Mammary epithelial cell (primary cell): ENCODE measurements around the gene PPFIBP2.

ENCODE experiments used
- EZH2 ChIP-seq: IDR thresholded peaks from 2 replicates; pipeline ENCODE4 v1.6.1; 2012; ENCODE audit warnings: low read length, inconsistent platforms, borderline replicate concordance
- TF ChIP-seq, protein P1 (sequence below), 2 donors: IDR thresholded peaks in 1 of 2; conservative IDR thresholded peaks in 1 of 2; 2 replicates each; pipeline ENCODE4 v1.5.1; 2011 to 2012; ENCODE audit warnings: inconsistent platforms in 2 of 2, low read length in 2 of 2, mild to moderate bottlenecking in 2 of 2, control low read depth in 1 of 2, low read depth in 1 of 2; ENCODE audit not compliant: insufficient read depth in 1 of 2; ENCODE audit errors: extremely low read depth in 1 of 2

DNA sequence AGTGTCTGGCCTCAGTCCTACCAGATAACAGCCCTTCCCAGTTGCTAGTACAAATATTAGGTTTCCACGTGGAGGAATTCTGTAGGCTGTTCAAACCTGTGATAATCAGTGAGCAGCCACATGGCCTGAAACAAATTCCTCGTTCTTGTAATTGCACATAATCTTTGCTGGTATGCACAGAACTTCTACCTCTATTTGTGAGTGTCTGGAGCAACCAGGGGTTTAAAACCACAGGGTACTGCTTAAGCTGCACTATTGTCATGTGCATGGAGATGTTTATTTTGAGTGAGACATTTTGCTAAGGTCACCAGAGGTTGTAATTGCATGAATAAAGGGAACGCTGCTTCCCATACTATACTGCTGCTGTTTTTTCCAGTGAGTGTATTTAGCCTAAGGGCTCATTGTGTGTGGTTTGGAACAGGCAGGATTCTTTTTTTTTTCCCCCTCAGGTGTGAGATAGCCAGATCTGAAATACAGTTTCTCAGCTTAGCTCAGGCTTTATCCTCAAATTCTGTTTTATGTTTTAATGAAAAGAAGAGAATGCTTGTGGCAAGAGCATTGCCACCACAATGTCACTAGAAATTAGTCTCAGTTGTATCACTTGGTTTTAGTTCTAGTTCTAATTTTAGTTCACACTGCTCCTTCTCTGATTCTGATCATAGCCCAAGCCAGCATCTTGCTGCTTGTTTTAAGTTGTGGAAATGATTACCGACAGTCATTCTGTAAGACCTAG is 99.0 kb downstream of the PPFIBP2 start:
- TF ChIP-seq, protein P1, sequence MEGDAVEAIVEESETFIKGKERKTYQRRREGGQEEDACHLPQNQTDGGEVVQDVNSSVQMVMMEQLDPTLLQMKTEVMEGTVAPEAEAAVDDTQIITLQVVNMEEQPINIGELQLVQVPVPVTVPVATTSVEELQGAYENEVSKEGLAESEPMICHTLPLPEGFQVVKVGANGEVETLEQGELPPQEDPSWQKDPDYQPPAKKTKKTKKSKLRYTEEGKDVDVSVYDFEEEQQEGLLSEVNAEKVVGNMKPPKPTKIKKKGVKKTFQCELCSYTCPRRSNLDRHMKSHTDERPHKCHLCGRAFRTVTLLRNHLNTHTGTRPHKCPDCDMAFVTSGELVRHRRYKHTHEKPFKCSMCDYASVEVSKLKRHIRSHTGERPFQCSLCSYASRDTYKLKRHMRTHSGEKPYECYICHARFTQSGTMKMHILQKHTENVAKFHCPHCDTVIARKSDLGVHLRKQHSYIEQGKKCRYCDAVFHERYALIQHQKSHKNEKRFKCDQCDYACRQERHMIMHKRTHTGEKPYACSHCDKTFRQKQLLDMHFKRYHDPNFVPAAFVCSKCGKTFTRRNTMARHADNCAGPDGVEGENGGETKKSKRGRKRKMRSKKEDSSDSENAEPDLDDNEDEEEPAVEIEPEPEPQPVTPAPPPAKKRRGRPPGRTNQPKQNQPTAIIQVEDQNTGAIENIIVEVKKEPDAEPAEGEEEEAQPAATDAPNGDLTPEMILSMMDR (conservative IDR thresholded peaks at IDR 0.05 in 1 of 2, IDR thresholded peaks at IDR 0.05 in 1 of 2; ENCODE audit: extremely low read depth in 1 of 2, insufficient read depth in 1 of 2, low read depth in 1 of 2, low read length in 2 of 2): no peak
- TF ChIP-seq EZH2: no peak
